ENCODE results near the gene MICAL1. TPM values are rescaled to one million over a fixed set of nuclear protein-coding genes. Genes with fewer than 3 reads are reported as not detected.
"Not testable (repeated sequence)": the region's sequence is repeated elsewhere in the genome, so short reads cannot be mapped to it uniquely, and the experiment has no call there.

The MICAL1 gene
- polyA plus RNA-seq, 10 donors: 42.4 to 89.8 (median 59.2) TPM

DNA sequence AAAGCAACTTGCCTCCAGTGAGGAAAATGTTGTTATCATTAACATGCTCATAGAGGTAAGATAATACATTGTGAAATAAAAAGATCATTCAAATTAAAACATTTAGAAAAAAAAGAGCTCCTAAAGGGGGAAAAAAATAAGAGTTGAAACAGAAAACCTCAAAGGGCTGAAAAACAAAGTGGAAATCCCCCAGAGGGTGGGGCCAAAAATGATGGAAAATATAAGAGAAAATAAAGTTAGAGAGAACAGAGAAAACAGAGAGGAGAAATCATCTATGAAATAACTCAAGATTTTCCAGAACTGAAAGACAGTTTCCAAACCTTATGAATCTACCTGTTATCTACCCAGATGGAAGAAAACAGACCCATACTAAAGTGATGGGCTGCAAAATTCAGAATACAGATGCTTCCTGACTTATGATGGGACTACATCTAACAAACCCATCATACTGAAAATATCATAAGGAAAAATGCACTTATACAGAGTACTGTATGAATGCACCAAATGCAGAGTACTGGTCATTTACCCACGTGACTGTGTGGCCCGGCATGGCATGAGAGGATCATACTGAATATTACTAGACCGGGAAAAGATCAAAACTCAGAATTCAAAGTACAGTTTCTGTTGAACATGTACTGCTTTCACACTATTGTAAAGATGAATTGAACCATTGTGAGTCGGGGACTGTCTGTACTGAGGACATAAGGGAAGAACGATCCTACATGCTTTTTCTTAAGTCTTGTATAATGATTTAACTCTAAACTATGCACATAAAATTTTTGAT is 23.5 kb upstream of the MICAL1 start:
- DNase-seq: no peak

DNA sequence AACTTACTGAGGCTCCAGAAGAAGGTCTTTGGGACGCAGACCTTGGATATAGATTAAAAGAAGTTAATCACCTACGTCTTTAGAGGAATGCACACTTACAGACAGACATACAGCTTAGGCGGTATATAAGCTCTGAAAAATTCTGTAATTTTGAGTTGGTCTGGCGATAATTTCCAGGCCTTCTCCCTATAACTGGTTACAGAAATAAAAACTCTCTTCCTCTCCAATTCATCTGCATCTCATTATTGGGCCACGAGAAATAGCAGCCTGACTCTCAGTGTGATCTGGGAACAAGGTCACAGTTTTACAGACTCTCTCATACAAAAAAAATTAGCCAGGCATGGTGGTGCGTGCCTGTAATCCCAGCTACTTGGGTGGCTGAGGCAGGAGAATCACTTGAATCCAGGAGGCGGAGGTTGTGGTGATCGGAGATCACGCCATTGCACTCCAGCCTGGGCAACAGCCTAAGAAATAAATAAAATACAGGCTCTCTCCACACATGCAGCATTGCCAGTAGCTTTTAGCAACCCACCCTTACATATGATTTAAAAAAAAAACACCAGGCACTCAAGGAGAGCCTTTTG is 22.7 kb upstream of the MICAL1 start:
- no peak for DNase-seq

DNA sequence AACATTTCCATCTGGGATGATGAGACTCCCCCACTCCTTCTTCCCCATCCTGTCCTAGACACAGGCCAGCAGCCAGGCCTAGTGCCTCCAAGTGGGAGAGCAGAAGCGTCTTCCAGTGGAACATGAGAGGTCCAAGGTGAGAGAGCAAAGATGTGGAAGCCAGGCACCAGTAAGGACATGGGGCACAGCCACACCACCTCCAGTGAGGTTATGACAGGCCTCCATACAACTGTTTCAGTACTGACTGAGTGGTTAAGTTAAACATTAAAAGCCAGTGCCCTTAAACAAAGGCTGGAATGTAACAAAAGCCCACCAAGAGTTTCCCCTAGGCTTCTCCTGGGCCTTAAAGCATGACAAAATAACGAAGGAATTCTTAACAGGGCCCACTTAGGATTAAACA is 22.2 kb upstream of the MICAL1 start:
- no peak for DNase-seq

DNA sequence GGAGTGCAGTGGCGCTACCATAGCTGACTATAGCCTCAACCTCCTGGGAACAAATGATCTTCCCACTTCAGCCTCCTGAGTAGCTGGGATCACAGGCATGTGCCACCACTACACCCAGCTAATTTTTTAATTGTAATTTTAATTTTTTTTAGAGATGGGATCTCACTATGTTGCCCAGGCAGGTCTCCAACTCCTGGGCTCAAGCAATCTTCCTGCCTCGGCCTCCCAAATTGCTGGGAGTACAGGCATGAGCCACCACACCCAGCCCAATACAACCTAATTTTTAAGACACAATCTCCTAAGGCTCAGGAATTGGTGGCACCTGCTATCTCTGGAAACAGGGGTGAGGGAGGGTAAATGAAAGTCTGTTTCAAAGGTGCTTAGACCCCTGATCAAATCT is 21.6 kb upstream of the MICAL1 start:
- DNase-seq: no peak

DNA sequence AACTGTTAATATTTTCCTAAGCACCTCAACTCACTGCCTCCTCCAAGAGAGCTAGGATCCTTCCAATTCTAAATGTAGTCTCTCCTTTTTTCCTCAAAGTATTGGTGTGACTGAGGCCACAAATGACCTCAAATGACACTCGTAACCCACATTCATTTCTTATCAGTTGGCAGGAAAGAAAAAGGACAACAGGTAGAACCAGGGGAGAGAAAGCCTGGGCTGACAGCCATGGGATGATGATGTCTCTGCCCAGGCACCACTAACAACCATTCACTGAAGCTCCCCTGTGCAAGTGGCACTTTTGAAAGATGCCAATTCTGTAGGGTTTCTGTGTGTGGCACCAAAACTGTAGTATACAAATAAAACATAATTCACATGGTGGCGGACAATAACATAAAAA is 20.1 kb upstream of the MICAL1 start:
- DNase-seq: no peak

DNA sequence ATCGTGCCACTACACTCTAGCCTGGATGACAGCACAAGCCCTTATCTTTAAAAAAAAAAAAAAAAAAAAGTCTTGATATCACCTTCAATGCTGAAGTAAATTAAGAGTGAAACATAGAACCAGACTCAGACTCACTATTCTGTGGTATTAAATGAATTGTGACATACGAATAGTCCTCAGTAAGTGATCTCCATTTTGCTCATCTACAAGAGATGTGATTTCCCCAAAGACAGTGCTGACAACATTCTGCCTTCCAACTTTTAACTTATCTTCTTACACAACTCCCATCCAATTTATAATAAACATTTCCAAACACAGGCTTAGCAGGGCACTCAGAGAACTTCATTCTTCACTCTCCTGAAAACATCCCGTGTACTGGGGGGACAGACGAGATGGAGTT is 19.4 kb upstream of the MICAL1 start:
- DNase-seq: no peak

DNA sequence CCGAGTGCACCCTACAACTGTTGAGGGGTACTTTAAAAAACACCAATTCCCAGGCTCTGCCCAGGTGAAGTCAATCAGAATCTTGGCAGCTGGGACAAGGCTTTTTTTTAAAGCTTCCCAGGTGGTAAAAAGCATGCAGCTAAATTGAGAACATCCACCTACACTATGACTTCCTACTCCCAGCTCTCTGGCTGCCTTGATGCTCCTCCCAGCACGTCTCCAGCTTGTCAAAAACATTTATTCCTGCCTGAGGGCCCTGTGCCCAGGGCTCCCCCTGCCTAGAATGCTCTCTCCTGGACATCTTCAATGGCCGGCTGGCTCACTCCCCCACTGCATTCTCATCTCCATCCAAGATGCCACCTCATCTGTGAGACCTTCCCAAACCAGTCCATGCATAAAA is 17.5 kb upstream of the MICAL1 start:
- no peak for DNase-seq

DNA sequence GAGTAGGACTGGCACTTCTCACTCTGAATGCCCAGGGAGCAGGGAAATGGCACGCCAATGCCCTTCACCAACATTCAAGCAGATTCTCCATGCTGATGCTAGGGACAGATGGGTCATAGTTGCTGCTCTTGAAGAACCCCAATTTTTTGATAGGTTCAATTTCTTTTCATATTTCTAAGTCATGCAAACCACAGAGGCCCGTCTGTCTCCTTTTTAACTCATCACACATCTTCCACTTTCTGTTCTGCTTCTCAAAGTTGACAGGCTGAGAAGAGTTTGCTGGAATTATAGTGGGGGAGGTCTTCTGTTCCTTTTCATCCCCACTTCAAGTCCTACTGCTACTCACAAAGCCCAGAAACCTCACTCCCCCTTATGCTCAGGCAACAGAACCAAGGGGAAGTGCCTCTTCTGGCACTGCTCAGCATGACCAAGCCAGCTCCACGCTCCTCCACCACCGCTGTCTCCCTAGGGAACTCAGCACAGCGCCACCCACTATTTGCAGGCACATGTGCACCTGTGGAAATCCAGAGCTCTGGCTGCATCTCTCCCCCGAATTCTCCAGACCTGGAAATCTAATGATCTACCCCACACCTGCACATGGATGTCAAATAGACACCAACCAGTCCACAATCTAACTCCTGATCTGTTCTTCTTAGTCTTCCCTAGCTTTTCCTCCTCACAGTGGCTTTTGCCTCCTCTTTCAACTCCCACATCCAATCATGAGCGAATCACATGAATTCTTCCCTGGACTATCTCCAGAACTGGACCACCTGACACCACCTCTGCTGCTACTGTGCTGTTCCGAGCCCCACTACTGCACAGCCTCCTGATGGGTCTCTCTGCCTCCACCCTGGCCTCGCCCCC is 16.8 kb upstream of the MICAL1 start:
- no peak for DNase-seq

DNA sequence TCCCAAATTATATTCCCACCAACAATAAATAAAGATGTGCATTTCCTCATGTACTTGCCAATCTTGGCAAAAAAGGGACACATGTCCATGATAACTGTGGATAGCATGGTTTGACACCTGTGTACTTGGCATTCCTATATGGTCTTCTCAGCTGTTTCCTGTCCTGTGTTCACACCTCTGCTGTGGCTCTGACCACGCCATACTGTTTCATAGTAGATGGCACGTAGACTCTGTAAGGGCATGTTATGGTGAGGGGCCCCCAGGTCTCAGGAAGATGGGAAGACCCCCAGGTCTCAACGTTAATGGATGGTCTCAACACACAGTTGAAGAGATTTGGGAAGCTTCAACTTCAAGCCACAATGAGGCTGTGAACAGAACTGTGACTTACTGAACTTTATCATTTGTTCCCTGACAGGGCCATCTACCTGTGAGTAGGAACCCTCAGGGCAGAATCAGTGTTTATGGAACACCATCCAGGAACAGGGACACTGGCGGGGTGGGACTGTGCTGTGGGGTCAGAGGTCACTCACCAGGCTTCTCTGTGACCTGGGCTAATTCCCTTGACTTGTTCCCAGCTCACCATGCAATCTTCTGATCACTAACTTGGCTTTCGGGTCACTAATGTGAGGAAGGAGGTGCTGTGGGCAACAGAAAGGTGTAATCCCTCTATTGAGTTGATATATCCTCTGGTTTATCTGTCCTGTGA is 15.7 kb upstream of the MICAL1 start:
- DNase-seq: no peak

DNA sequence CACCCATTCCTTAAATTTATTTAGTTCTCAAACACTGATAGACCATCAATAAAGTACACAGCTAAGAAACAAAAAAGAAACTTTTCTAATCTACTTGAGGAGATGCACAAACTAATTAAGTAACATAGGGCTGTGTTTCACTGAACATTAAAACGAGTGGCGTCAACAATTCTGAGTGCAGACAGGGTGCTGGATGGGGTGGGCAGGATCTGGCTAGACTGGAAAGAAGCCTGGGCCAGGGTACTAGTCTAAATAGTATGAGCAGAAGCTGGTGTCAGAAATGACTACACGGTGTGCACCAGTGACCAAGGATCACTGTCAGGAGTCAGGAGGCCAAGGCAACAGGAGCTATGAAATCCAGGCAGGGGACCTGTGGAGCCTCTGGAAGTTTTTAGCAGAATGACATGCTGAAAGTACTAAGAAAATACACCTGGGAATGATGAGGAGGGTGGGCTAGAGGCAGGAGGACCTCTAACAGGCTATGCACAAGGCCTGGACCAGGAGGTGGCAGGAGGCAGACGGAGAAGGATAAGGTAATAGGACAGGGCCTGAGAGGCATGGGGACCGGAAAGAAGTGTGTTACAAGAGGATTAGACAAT is 14.1 kb upstream of the MICAL1 start:
- DNase-seq: no peak

DNA sequence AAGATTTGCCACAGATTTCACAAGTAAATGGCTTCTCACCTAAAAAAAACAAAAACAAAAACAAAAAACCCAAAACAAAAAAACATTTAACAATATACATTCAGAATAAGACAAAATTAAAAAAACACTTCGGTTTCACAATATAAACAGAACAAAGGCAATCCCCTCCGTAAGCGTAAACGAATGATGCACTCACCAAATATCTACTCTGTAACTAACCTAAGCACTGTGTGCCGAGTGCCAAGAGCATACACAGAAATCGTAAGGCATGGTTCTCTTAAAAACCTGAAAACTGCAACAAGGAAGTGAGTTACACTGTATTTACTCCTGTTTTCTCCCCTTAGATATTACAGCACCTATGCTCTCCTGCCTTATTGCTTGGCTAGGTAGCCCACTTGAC is 12.1 kb upstream of the MICAL1 start:
- DNase-seq: no peak

DNA sequence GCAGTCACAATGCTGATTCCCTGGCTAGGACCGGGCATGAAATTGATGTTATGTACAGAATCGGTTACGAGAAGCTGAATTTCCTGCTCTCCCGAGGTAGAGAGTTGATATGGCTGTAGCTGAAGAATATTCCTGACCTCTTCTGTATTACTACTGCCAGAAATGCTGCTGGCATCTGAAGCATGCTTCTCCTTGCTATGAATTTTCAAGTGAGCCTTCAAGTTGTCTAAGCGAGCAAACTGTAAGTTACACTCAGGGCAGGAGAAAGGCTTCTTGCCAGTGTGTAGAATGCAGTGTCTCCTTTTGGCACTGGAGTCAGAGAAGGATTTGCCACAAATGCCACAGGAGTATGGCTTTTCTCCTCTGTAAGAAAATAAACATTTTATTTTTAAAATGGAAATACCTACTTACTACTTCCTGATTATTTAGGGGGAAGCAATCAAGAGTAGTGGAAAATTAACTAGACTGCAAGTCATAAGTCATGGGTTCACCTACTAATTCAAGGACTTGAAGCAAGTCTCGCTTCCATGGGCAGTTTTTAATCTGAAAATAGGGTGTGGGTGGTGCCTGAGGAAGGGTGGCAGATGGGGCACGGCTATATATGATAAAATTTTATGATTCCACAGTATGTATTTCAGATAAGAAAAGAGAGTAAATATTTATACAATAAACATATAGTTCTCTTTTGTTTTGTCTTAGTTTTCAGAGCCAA is 10.8 kb upstream of the MICAL1 start:
- DNase-seq: no peak

DNA sequence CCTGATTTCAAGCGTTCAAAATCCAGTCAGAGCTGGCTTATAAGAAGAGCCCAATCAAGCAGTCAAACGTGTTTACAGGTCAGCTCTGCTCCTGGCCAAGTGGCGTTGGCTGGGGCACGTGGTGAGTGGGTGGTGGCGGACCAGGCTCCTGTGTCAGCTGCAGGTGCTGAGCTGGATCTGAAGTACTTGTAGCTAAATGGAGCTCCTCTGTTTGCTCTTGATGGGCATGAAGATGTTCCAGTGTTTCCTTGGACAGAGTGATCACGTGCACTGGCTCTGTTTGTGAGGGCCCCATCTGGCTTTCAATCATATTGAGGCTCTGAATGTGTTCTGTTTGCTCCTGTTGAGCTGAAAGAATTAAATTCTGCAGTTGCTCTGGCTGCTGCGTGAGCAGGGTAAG is 10.2 kb upstream of the MICAL1 start:
- DNase-seq: no peak

DNA sequence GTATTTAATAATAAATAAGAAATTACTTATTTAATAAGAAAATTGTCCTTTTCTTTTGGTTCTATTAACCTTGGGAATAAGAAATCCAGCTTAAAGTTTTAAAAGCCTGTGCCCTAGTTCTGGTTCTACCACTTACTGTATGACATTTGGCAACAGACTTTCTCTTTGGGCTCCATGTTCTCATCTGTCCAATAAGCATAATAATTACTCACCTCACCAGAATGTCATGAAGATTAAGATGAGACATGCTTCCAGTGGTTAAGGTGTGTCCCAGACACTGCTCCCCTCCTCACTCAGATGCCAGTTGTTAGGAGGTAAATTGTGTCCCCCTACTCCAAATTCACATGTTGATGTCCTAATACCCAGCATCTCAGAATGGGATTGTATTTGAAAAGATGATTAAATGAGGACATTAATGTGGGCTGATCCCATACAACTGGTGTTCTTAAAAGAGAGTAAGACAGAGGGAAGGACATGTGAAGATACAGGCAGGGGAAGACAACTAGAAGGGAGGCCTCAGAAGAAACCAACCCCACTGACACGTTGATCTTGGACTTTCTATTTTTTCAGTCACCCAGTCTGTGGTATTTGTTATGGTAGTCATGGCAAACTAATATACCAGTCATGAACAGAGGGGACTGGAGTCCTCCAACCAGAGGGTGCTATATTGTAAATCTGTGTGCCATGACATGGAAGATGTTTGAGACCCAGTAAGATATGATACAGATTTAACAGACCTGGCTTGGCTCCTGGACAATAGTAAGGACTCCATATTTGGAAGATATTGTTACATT is 6.4 kb upstream of the MICAL1 start:
- DNase-seq: no peak

DNA sequence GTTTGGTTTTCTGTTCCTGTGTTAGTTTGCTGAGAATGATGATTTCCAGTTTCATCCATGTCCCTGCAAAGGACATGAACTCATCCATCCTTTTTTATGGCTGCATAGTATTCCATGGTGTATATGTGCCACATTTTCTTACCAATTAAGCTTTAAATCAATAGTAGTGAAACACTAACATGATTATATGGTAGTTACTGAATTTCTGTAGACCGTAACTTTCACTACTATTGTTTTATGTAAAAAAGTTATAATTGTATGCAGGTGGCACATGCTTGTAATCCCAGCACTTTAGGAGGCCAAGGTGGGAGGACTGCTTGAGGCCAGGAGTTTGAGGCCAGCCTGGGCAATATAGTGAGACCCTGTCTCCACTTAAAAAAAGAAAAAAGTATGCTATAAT is 5.6 kb upstream of the MICAL1 start:
- DNase-seq: not testable (repeated sequence)

DNA sequence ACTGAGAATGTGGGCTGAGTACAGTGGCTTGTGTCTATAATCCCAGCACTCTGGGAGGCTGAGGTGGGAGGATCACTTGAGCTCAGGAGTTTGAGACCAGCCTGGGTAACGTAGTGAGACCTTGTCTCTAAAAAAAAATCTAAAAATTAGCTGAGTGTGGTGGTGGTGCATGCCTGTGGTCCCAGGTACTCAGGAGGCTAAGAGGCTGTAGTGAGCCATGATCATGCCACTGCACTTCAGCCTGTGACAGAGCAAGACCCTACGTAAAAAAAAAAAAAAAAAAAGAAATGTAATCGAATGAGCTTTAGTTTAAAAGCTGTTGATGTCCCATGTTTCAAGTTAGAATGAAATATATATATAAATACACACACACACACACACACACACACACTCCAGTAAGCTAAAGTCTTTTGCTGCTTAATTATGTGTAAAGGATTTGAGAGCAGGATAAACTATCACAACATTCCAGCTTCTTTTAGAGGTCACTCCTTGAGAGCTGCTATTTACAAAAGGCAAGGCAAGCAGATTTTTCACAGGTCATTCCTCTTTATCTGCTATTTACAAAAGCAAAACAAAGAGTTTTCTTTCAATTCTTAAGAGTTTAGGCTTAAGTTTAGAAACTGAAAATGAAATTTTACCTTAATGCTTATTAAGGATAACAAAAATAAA is 4.7 kb upstream of the MICAL1 start:
- DNase-seq: no peak

DNA sequence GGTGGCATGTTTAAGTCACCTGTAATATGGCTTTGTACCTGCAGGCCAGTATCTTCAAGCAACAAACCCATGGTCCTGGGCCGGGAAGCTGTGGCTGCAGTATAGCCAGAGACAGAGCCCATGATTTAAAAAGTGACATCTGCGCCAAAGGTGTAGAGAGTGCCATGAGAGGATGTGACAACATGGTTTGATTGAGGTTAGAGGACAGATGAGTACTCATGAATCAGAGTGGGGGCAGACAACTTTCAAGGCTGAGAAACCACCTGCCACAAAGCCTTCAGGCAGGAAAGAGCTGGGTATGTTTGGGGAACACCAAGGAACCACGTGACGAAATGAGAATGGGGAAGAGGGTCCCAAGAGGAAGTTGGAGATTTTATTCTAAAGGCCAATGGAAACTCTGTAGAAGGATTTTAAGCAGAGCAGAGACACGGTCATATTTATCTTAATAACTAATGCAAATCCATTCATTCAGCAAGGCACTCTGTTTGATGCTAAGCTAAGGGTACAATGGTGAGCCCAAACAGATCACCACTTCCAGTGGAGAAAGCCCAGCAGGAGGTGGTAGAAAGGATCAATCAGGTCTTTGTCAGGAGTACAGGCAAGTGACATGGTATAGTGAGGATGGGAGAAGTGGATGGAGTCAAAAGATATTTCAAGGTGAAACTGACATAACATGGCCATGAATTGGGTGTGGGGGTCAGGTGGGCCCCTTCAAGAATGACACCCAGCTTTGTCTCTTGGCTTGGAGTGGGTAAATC is 3.4 kb upstream of the MICAL1 start:
- no peak for DNase-seq

DNA sequence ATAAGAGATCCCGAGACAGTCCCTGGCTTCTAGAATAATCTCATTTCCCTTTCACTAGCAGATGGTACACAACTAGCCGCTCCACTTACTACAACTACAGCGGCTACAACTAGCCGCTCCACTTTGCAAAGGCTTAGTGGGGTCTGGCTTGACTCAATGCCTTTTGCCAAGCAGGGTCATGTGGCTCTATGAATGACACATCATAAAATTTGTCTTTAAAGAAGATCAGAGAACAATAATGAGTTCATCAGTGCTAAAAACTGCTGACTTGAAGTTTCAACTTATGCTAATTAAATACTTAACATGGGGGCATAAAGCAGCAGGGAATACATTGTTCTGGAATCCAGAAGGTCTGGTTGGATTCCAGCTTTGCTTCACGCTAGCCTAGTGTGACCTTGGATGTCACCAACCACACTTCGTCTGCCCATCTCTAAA is 2.0 kb upstream of the MICAL1 start:
- DNase-seq: no peak

All from muscle of back (tissue), 11 donors.